ENCODE results near the gene MAGI1. TPM values are rescaled to one million over a fixed set of nuclear protein-coding genes. Genes with fewer than 3 reads are reported as not detected.

Gene MAGI1
- 38.6 TPM for total RNA-seq (2021; ENCODE audit: unreplicated experiment)
- polyA plus RNA-seq (2012): 16.6 and 18.5 TPM in 2 replicates
- Bru-seq, nascent RNA: percentile 86 among the genes with signal in this experiment
- BruChase-seq, experiment 1, labeled RNA remaining after a 6-hour chase: percentile 64 among the genes with signal in this experiment
- BruChase-seq, experiment 2, labeled RNA remaining after a 2-hour chase: percentile 82 among the genes with signal in this experiment
- long read RNA-seq, partial matches to known transcripts: 14 of 34 reads
- long read RNA-seq, other reads (novel, unspliced or antisense): 20 of 34 reads

GRCh38 chr3:66038726-66039589 is at the start of gene MAGI1:
Gene MAGI1 (minus strand): TSS chr3:66038918. CDS start chr3:66038308, 610 bp downstream.
- DNase-seq (ENCODE audit: low read depth, low spot score) (peak; percentile 88), ATAC-seq (peak; percentile 85)
- H3K9ac ChIP-seq (ENCODE audit: low read length): peak within 1 kb of the TSS; percentile 81
- ChIA-PET POLR2A (no interaction called here), RAD21 (ENCODE audit: low non-redundant PET in 1 of 2, low total read pairs in 2 of 2, uncharacterized antibody in 2 of 2, unreplicated experiment in 2 of 2) (no interaction called here), CTCF (no interaction called here)
- no peaks in the 10 kb centered on the region for H3K9me3 ChIP-seq (ENCODE audit: control insufficient read depth in 1 of 2, insufficient read depth in 1 of 2, low read depth in 1 of 2, low read length in 2 of 2)
- no peaks in the 10 kb centered on the region for H3K36me3 ChIP-seq (ENCODE audit: control insufficient read depth in 1 of 2, insufficient read depth in 2 of 2, low read length in 2 of 2)
- H4K20me1 ChIP-seq (ENCODE audit: insufficient read depth): no peaks in the 10 kb centered on the region
- H3K4me3 ChIP-seq (replicated peaks in 1 of 2; ENCODE audit: low read depth in 1 of 2, low read length in 2 of 2): peak within 1 kb of the TSS; percentile 81 to 91
- H3K27me3 ChIP-seq (ENCODE audit: insufficient read depth, low read length): no peaks in the 10 kb centered on the region
- BruUV-seq (replicated peaks): no TSS peak
- H3K4me1 ChIP-seq (ENCODE audit: control insufficient read depth in 1 of 2, insufficient read depth in 2 of 2, low read length in 2 of 2): peaks cover 20 to 25% of the 10 kb centered on the region in 2 experiments
- H3K4me2 ChIP-seq (ENCODE audit: low read length): peak within 1 kb of the TSS; percentile 91
- intact Hi-C loops (cut with micrococcal nuclease): loop anchor here (2.0 to 5.0 kb wide), 3 partner anchors 86 to 252 kb away; no protein-coding TSS in a partner anchor
- peak within 1 kb of the TSS; percentile 34 for H2AFZ ChIP-seq (ENCODE audit: low read depth, low read length, poor library complexity, severe bottlenecking)
- H3K9me2 ChIP-seq (ENCODE audit: insufficient read depth): no peaks in the 10 kb centered on the region
- peaks cover 44% of the 10 kb centered on the region for H3K79me2 ChIP-seq (ENCODE audit: insufficient read depth, low read length)
- peak within 1 kb of the TSS; percentile 88 for H3K27ac ChIP-seq (ENCODE audit: low read depth, low read length)
- TF ChIP-seq YY1 (IDR thresholded peaks at IDR 0.05; ENCODE audit: extremely low read depth, insufficient replicate concordance, low read depth, low read length): peak; percentile 18
- TF ChIP-seq REST (IDR thresholded peaks at IDR 0.05; ENCODE audit: low read depth): no peak
- peak; percentile 53; the same call in 1 of the 2 replicates for TF ChIP-seq POLR2AphosphoS5 (IDR thresholded peaks at IDR 0.05; ENCODE audit: low read depth, low read length)
- no peak for TF ChIP-seq TCF7L2 (IDR thresholded peaks at IDR 0.05; ENCODE audit: borderline replicate concordance, extremely low read depth, insufficient read depth, insufficient read length)
- TF ChIP-seq RAD21 (IDR thresholded peaks at IDR 0.05; ENCODE audit: low read depth): peak; percentile 40
- TF ChIP-seq EZH2phosphoT487 (IDR thresholded peaks at IDR 0.05; ENCODE audit: borderline replicate concordance): no peak
- peak; percentile 84 for TF ChIP-seq FOSL1 (IDR thresholded peaks at IDR 0.05; ENCODE audit: low read depth)
- TF ChIP-seq SIN3A (IDR thresholded peaks at IDR 0.05; ENCODE audit: low read depth): peak; percentile 66
- TF ChIP-seq MAX (IDR thresholded peaks at IDR 0.05): peak; percentile 85
- TF ChIP-seq SP1 (IDR thresholded peaks at IDR 0.05; ENCODE audit: low read depth): peak; percentile 76
